HepG2 (cell line): Measurements from ENCODE around the gene DNMT3A. TPM values are rescaled to one million over a fixed set of nuclear protein-coding genes. Genes with fewer than 3 reads are reported as not detected.

Experiments
- DNMT1 ChIP-seq: sonication (generic); formaldehyde crosslinking; IDR thresholded peaks from 2 replicates; pipeline ENCODE4 v1.5.1; 2020; ENCODE audit warnings: mild to moderate bottlenecking, missing genetic modification reagents
- DR1 ChIP-seq: sonication (generic); formaldehyde crosslinking; IDR thresholded peaks from 2 replicates; pipeline ENCODE4 v1.8.0; 2021; ENCODE audit warnings: mild to moderate bottlenecking, missing genetic modification reagents, inconsistent platforms
- DZIP1 ChIP-seq: sonication (generic); formaldehyde crosslinking; IDR thresholded peaks from 2 replicates; pipeline ENCODE4 v1.5.0; 2020; ENCODE audit warnings: mild to moderate bottlenecking, missing genetic modification reagents
- E2F2 ChIP-seq: sonication (generic); formaldehyde crosslinking; IDR thresholded peaks from 2 replicates; pipeline ENCODE4 v1.4.0; 2020; ENCODE audit warnings: missing genetic modification reagents, borderline replicate concordance
- NFIC ChIP-seq: IDR thresholded peaks from 2 replicates; pipeline ENCODE4 v1.6.1; 2012; ENCODE audit warnings: mild to moderate bottlenecking, low read length, inconsistent platforms
- SP4 ChIP-seq: sonication (generic); formaldehyde crosslinking; IDR thresholded peaks from 2 replicates; pipeline ENCODE4 v1.8.1; 2023; ENCODE audit warnings: mild to moderate bottlenecking, missing genetic modification reagents
- STAT5B ChIP-seq: sonication (generic); formaldehyde crosslinking; IDR thresholded peaks from 2 replicates; pipeline ENCODE4 v1.4.0; 2020; ENCODE audit warnings: missing genetic modification reagents
- ZNF703 ChIP-seq: sonication (generic); formaldehyde crosslinking; IDR thresholded peaks from 2 replicates; pipeline ENCODE4 v1.5.1; 2020; ENCODE audit warnings: missing genetic modification reagents, mild to moderate bottlenecking, moderate library complexity, borderline replicate concordance
- polyA plus RNA-seq, 8 experiments: library from polyadenylated mRNA; depleted of rRNA in 3 of 8; stranded (reverse) in 7 of 8; unstranded in 1 of 8; fragments of >200 nt; fragmentation: Illumina TruSeq in 4 of 8; extraction: Trizol in 4 of 8; gene quantifications; 2 replicates each; pipeline versions ENCODE4 v1.2.1 to v1.2.3, GENCODE V29; 2011 to 2016; ENCODE audit warnings: low read depth in 4 of 8, missing spikeins in 1 of 8, mixed read lengths in 1 of 8; ENCODE audit not compliant: insufficient read depth in 1 of 8
- total RNA-seq, 5 experiments: library from RNA; depleted of rRNA; stranded (reverse); fragments of >200 nt; fragmentation: Illumina TruSeq; extraction: Trizol; gene quantifications; 2 replicates each; pipeline ENCODE4 v1.2.3, GENCODE V29; 2016; ENCODE audit warnings: low read depth in 1 of 5
- TF ChIP-seq, protein P1 (sequence below): sonication (generic); formaldehyde crosslinking; IDR thresholded peaks from 2 replicates; pipeline ENCODE4 v1.4.0; 2020; ENCODE audit warnings: missing genetic modification reagents
- TF ChIP-seq, protein P2 (sequence below): sonication (generic); formaldehyde crosslinking; IDR thresholded peaks from 2 replicates; pipeline ENCODE4 v1.8.1; 2022; ENCODE audit warnings: low read depth, mild to moderate bottlenecking, missing genetic modification reagents

The DNMT3A gene
- total and polyA plus RNA-seq, 2 of the 13 experiments (the other 11 are each of a cell fraction or from before 2014, with no cell fraction given), result 14.7 to 29.1 TPM

DNA sequence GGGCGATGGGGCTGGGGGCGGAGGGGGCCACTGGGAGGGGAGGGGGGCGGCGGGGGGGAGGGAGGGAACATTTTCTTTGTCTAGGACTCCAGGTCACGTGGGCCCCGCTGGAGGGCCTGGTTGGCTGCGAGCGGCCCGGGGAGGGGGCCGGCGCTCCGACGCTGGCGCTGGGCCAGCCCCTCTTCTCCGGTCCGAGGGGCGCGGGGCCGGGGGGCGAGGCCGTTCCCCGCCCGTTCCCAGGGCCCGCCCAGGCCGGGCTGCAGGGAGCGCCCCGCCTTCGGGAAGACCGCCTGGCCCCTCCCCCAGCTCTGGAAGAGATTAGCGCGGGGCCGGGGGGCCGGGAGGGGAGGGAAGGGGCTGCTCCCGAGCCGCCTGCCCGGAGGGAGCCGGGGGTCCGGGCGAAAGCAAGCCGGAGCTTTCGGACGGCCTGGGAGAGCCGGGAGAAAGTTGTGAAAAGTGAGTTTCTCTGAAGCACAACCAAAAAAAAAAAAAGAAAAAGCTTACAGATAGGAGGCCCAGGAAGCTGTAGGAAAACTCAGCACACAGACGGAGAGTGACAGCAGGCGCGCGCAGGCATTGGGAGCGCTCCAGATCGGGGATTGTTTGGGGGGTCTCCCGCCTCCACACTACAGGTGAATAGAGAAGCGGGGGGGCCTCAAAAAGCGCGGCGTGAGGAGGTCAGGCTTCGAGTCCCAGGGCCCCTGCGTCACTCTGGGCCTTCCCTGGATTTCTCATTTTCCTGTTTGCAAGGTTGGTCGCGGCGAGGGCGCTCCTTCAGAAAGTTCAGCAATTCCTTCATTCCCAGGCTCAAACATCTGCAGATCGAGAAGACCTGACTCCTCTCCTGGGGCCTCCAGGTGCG, 89.2 kb downstream of the DNMT3A start (continued):
- TF ChIP-seq ZNF703 (CRISPR knock-in tag) (no peak), DR1 (CRISPR knock-in tag) (no peak; the same call in 1 of the 2 replicates), NFIC (peak; percentile 49; the same call in 1 of the 2 replicates), STAT5B (CRISPR knock-in tag) (no peak), SP4 (CRISPR knock-in tag) (peak; percentile 33; the same call in 1 of the 2 replicates), DZIP1 (CRISPR knock-in tag) (no peak; the same call in 1 of the 2 replicates), E2F2 (CRISPR knock-in tag) (no peak), DNMT1 (CRISPR knock-in tag) (no peak)
- TF ChIP-seq, protein P1, sequence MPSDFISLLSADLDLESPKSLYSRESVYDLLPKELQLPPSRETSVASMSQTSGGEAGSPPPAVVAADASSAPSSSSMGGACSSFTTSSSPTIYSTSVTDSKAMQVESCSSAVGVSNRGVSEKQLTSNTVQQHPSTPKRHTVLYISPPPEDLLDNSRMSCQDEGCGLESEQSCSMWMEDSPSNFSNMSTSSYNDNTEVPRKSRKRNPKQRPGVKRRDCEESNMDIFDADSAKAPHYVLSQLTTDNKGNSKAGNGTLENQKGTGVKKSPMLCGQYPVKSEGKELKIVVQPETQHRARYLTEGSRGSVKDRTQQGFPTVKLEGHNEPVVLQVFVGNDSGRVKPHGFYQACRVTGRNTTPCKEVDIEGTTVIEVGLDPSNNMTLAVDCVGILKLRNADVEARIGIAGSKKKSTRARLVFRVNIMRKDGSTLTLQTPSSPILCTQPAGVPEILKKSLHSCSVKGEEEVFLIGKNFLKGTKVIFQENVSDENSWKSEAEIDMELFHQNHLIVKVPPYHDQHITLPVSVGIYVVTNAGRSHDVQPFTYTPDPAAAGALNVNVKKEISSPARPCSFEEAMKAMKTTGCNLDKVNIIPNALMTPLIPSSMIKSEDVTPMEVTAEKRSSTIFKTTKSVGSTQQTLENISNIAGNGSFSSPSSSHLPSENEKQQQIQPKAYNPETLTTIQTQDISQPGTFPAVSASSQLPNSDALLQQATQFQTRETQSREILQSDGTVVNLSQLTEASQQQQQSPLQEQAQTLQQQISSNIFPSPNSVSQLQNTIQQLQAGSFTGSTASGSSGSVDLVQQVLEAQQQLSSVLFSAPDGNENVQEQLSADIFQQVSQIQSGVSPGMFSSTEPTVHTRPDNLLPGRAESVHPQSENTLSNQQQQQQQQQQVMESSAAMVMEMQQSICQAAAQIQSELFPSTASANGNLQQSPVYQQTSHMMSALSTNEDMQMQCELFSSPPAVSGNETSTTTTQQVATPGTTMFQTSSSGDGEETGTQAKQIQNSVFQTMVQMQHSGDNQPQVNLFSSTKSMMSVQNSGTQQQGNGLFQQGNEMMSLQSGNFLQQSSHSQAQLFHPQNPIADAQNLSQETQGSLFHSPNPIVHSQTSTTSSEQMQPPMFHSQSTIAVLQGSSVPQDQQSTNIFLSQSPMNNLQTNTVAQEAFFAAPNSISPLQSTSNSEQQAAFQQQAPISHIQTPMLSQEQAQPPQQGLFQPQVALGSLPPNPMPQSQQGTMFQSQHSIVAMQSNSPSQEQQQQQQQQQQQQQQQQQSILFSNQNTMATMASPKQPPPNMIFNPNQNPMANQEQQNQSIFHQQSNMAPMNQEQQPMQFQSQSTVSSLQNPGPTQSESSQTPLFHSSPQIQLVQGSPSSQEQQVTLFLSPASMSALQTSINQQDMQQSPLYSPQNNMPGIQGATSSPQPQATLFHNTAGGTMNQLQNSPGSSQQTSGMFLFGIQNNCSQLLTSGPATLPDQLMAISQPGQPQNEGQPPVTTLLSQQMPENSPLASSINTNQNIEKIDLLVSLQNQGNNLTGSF (CRISPR knock-in tag), result no peak
- TF ChIP-seq, protein P2, sequence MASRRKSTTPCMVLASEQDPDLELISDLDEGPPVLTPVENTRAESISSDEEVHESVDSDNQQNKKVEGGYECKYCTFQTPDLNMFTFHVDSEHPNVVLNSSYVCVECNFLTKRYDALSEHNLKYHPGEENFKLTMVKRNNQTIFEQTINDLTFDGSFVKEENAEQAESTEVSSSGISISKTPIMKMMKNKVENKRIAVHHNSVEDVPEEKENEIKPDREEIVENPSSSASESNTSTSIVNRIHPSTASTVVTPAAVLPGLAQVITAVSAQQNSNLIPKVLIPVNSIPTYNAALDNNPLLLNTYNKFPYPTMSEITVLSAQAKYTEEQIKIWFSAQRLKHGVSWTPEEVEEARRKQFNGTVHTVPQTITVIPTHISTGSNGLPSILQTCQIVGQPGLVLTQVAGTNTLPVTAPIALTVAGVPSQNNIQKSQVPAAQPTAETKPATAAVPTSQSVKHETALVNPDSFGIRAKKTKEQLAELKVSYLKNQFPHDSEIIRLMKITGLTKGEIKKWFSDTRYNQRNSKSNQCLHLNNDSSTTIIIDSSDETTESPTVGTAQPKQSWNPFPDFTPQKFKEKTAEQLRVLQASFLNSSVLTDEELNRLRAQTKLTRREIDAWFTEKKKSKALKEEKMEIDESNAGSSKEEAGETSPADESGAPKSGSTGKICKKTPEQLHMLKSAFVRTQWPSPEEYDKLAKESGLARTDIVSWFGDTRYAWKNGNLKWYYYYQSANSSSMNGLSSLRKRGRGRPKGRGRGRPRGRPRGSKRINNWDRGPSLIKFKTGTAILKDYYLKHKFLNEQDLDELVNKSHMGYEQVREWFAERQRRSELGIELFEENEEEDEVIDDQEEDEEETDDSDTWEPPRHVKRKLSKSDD, result no peak
